HL-60 (cell line): ENCODE measurements around the gene STRA8.

Source experiments
- DNase-seq, 2 experiments: peaks; one replicate each; pipeline ENCODE4 v3.0.0-alpha.2; 2010 to 2020; ENCODE audit warnings: low read depth in 1 of 2, low spot score in 1 of 2
- H3K27ac ChIP-seq: fragments of 250-450 bp; sonication (Bioruptor Pico); replicated peaks from 2 replicates; pipeline ENCODE4 v1.5.1; 2020; ENCODE audit warnings: mild to moderate bottlenecking, moderate library complexity
- H3K27me3 ChIP-seq: fragments of 250-450 bp; sonication (Bioruptor Pico); 2 replicates; pipeline ENCODE4 v1.5.1; 2021; ENCODE audit warnings: mild to moderate bottlenecking, moderate library complexity; ENCODE audit not compliant: insufficient read depth, poor library complexity, severe bottlenecking
- H3K4me3 ChIP-seq: replicated peaks from 2 replicates; pipeline ENCODE4 v1.5.1; 2011; ENCODE audit warnings: mild to moderate bottlenecking, control low read depth, low read length; ENCODE audit not compliant: insufficient read depth
- GABPA ChIP-seq: IDR thresholded peaks from 2 replicates; pipeline ENCODE4 v1.6.1; 2012; ENCODE audit warnings: low read depth
- POLR2AphosphoS5 ChIP-seq: IDR thresholded peaks from 2 replicates; pipeline ENCODE4 v1.6.1; 2012; ENCODE audit warnings: low read depth
- SPI1 ChIP-seq: IDR thresholded peaks from 2 replicates; pipeline ENCODE4 v1.6.1; 2012; ENCODE audit warnings: low read depth, mild to moderate bottlenecking, borderline replicate concordance
- TF ChIP-seq, protein P1 (sequence below): IDR thresholded peaks from 2 replicates; pipeline ENCODE4 v1.6.1; 2012; ENCODE audit warnings: low read depth; ENCODE audit not compliant: insufficient replicate concordance
- TF ChIP-seq, protein P2 (sequence below): IDR thresholded peaks from one replicate; pipeline ENCODE4 v1.5.1; 2011; ENCODE audit warnings: low read length, control low read depth, inconsistent platforms; ENCODE audit not compliant: insufficient read depth

Gene STRA8

DNA sequence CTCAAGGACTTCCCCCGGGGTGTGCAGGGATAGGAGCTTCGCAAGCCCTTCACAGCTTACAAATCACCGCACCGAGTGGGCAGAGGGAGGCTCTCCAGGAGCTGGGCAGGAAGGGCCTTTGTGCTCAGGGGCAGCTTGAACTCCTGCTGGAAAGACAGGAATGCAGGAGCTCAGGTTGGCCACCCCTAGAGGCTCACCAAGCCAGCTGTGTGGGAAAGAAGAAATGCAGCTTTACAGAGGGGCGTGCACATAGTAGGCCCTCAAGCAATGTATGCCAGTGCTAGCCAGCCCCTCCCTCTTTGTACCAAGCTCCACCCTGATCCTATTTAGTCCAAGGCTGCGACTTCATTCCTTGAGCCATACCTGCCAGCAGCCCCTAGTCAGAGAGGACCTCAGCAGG, 26.1 kb downstream of the STRA8 start:
- Histone ChIP-seq H3K27ac (no peak overlapping the region), H3K4me3 (no peak overlapping the region), H3K27me3 (no peaks in the 10 kb centered on the region)
- DNase-seq = no peak
- TF ChIP-seq GABPA = no peak
- TF ChIP-seq, protein P1, sequence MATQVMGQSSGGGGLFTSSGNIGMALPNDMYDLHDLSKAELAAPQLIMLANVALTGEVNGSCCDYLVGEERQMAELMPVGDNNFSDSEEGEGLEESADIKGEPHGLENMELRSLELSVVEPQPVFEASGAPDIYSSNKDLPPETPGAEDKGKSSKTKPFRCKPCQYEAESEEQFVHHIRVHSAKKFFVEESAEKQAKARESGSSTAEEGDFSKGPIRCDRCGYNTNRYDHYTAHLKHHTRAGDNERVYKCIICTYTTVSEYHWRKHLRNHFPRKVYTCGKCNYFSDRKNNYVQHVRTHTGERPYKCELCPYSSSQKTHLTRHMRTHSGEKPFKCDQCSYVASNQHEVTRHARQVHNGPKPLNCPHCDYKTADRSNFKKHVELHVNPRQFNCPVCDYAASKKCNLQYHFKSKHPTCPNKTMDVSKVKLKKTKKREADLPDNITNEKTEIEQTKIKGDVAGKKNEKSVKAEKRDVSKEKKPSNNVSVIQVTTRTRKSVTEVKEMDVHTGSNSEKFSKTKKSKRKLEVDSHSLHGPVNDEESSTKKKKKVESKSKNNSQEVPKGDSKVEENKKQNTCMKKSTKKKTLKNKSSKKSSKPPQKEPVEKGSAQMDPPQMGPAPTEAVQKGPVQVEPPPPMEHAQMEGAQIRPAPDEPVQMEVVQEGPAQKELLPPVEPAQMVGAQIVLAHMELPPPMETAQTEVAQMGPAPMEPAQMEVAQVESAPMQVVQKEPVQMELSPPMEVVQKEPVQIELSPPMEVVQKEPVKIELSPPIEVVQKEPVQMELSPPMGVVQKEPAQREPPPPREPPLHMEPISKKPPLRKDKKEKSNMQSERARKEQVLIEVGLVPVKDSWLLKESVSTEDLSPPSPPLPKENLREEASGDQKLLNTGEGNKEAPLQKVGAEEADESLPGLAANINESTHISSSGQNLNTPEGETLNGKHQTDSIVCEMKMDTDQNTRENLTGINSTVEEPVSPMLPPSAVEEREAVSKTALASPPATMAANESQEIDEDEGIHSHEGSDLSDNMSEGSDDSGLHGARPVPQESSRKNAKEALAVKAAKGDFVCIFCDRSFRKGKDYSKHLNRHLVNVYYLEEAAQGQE = no peak
- TF ChIP-seq, protein P2, sequence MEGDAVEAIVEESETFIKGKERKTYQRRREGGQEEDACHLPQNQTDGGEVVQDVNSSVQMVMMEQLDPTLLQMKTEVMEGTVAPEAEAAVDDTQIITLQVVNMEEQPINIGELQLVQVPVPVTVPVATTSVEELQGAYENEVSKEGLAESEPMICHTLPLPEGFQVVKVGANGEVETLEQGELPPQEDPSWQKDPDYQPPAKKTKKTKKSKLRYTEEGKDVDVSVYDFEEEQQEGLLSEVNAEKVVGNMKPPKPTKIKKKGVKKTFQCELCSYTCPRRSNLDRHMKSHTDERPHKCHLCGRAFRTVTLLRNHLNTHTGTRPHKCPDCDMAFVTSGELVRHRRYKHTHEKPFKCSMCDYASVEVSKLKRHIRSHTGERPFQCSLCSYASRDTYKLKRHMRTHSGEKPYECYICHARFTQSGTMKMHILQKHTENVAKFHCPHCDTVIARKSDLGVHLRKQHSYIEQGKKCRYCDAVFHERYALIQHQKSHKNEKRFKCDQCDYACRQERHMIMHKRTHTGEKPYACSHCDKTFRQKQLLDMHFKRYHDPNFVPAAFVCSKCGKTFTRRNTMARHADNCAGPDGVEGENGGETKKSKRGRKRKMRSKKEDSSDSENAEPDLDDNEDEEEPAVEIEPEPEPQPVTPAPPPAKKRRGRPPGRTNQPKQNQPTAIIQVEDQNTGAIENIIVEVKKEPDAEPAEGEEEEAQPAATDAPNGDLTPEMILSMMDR = no peak
- TF ChIP-seq SPI1 = no peak
- TF ChIP-seq POLR2AphosphoS5 = no peak

DNA sequence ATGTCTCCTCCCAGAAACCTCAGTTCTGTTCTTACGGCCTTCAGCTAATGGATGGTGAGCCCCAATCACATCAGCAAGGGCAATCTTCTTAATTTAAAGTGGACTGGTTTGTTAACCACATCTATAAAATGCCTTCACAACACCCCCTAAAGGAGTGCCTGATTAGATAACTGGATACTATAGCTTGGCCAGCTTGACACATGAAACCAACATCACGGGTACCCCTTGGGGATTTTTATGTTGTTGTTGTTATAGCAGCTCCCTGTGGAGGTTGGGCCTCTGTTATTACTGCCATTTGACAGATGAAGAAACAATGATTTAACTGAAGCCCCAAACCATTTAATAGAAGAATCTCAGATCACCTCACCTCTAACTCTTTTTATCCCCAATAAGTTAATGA, 26.8 kb downstream of the STRA8 start:
- Histone ChIP-seq H3K4me3 (no peak overlapping the region), H3K27me3 (no peaks in the 10 kb centered on the region), H3K27ac (no peak overlapping the region)
- TF ChIP-seq POLR2AphosphoS5 (no peak), SPI1 (no peak), GABPA (no peak)
- TF ChIP-seq, protein P2 = no peak
- TF ChIP-seq, protein P1 = no peak
- DNase-seq = no peak

DNA sequence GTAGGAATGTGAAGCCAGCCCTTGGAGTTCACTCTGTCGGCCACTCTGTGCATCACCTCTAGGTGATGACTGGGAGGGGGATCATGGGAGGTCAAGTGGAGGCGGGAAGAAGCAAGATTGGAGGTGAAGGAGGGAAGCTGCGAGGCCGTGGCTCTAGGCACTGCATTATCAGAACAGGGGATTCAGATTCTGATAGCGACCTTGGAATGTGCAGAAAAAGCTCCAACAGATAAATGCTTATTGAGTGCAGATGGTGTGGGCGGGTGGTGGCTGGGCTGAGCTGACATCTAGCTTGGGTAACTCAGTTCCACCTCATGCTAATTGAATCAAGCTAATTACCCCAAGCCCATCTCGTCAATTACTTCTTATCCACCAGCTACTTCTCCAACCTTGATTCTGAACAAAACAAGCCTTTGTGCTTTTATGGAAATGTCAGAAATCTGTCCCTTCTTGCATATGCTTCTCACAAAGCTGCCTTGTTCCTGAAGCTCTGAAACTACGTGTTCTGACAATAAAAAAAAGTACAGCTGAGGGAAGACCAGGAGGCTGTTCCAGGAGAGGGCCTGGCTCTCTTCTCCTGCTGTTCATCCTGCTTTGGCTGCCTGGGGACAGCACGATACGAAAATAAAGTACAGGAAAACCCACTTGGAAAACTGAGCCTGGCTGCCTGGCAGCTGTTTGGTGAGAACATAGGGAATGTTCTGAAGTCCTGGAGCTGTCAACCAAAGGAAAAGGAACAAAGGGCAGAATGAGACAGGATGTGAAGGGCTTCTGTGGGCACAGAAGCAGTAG, 27.5 kb downstream of the STRA8 start:
- Histone ChIP-seq H3K4me3 (no peak overlapping the region), H3K27ac (no peak overlapping the region), H3K27me3 (no peaks in the 10 kb centered on the region)
- DNase-seq = no peak
- TF ChIP-seq, protein P1 = no peak
- no peak for TF ChIP-seq POLR2AphosphoS5
- TF ChIP-seq, protein P2 = no peak
- TF ChIP-seq SPI1 = no peak
- no peak for TF ChIP-seq GABPA
